ENCODE measurements around the gene RBM33.

RBM33 gene

GRCh38 chr7:155800741-155801267 is 156.3 kb downstream of the RBM33 start:
- no peak for DNase-seq

GRCh38 chr7:155802291-155802690 is 157.8 kb downstream of the RBM33 start:
- DNase-seq: no peak

- no peak for DNase-seq
Observed at GRCh38 chr7:155802906-155803417, 158.5 kb downstream of the RBM33 start.

DNA sequence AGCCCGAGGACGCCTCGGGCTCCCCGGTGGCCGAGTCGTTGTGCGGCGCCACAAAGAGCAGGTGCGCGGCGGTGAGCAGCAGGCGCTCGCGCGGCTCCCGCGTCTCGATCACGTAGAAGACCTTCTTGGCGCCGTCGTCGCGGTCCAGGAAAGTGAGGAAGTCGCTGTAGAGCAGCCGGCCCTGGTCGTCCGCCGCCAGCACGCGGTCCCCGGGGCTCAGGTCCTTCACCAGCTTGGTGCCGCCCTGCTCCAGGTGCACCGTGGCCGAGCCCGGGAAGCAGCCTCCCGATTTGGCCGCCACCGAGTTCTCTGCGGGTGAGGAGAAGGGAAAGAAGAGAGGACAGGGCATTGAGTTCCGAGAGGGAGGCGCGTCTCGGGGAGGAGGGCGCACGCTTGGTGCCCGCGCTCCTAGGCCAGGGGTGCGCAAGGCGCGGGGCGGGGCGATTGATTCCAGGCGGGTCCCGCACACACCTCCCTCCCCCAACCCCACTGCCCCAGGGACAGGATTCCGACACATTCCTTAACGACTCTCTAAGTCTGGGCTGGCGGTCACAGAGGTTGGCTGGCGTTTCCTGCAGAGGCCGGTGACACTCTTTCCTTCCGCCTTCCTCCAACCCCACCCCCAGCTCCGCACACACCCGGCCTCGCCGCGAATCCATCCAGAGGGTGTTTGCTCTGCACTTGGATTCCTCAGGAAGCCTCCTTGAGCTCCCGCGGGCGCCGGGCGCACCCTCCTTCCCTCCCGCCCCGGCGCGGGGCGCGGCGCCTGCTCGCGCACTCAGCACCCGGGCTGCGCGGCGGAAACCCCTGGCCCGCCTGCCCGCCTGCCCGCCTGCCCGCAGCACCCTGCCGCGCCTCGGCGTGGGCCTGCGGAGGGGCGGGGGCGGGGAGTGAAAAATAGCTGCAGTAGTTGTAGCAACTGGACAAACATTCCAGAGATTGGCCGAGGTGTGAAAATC is 159.2 kb downstream of the RBM33 start:
- DNase-seq: peak in 1 of 2 donors; percentile 4

- no peak for DNase-seq
Observed at GRCh38 chr7:155804431-155804831, 160.0 kb downstream of the RBM33 start.

DNA sequence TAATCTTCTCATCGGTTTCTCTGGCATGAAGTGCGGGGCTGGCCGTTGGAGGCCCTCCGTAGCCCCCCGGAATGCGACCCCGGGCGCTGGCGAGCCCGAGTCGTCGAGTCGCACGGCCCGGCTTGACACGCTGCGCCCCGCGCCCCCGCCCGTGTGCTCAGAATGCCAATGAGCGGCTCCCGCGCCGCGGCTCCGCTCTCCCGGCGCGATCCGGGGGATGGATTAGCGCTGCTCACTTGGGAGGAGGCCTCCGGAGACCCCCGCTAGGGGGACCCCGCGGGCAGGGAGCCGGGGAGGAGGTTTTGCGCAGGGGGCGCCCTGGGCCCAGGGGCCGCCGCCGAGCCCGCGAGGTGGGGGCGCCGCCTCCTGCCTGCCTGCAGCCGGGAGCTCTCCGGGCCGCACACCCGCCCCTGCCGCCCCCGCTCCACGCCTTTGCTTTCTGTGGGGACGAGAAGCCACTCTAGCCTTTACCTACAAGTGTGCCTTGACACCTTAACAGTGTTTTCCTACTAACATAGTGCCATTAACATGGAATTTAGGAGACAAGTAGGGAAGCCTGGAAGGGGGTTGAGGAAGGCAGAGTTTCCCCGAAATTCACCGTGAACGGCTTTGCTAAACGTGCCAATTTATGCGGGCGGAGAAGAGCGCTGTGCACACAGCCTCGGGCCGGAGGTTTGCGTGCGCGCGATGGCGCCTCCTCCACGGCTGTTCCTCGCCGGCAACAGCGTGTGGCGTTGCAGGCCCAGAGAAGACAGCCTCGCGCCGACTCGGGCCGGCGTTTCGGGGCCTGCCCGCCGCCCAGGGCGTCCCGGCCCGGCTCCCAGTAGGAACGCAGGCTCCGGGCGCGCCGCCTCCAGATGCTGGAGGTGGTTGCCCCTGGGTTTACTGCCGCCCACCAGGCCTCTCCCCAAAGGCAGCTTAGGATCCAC is 160.7 kb downstream of the RBM33 start:
- peak in 1 of 2 donors; percentile 16 for DNase-seq

GRCh38 chr7:155805826-155806095 is 161.3 kb downstream of the RBM33 start:
- DNase-seq: no peak

DNA sequence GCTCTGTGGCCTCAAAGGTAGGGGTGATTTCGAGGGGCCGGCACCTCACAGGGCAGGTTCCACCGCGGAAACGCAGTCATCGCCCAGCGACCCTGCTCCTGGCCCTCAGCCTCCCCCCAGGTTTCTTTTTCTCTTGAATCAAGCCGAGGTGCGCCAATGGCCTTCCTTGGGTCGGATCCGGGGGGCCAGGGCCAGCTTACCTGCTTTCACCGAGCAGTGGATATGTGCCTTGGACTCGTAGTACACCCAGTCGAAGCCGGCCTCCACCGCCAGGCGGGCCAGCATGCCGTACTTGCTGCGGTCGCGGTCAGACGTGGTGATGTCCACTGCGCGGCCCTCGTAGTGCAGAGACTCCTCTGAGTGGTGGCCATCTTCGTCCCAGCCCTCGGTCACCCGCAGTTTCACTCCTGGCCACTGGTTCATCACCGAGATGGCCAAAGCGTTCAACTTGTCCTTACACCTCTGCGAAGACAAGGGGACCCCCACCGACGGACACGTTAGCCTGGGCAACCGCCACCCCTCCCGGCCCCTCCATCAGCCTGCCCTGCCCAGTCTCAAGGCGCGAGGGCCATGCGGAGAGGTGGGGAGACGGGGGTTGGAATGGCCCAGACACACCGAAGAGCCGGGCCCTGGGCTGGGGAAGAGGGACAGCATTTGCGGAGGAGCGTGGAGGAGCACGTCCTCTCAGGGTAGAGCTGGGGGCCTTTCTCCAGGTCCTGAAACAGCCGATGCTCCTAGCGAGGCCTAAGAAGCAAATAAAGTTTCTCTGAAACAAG is 161.8 kb downstream of the RBM33 start:
- DNase-seq: no peak

DNA sequence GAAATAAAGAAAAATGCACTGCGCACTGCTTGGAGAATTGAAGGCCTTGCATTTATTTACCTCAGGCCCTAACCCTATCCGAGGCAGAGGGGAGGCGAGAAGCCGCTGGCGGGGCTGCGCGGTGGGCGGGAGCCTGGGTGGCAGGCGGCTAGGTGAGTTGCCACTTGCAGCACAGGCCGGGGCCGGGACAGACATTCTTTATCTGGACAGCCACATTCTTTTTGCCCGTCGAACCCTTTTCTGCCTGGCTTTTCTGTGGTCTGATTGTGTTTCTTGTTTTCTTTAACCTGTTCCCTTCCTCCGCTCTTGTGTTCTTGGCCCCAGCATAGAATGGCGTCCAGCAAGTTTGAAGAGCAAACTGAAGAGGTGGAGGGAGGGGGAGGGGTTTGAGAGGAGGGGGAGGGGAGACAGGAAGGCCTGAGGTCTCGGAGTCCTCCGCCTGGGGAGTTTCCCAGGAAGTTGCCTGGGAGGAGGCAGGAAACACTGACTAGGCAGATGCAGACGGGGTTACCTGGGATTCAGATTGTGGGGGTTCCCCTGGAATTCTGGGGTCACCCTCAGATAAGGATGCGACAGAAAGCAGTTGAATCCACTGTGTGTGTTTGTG is 162.7 kb downstream of the RBM33 start:
- no peak for DNase-seq

DNA sequence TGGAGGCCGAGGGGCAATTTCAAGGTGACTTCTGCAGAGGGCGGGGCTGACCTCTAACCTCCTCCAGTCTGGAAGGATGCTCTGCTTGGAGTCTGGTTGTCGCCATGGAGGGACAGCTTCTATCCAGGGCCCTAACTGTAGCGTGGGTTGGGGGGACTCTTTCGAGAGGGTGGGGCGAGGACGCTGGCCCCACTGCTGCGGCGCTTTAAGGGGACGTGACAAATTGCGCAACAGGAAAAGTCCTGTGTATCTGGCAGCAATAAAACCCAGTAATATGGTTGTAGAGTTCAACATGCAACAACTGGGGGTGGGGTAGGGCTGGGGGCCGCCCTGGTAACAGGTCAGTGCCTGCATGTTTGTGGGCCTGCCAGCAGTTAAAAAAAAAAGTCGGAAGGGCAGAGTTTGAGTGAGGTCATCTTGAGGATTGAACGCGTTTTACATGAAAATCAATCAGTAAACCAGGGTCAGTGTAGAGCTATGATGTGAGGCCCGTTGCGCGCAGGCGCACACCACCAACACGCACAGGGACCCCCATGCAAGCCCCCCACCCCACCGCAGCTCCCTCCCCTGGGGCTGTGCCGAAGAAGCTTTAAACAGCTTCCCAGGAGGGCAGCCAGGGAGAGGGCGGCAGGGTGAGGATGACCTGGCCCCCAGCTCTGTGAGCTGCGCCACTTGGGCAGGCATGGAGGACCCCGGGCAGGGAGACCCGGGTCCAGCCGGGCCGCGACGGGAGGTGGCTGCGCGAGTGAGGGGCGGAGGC is 163.5 kb downstream of the RBM33 start:
- no peak for DNase-seq

GRCh38 chr7:155808549-155809331 is 164.3 kb downstream of the RBM33 start:
- DNase-seq: no peak

GRCh38 chr7:155809332-155809946 is 165.0 kb downstream of the RBM33 start:
- no peak for DNase-seq

GRCh38 chr7:155809947-155810769 is 165.7 kb downstream of the RBM33 start:
- no peak for DNase-seq

- DNase-seq: no peak
Observed at GRCh38 chr7:155810770-155811559, 166.5 kb downstream of the RBM33 start.

DNA sequence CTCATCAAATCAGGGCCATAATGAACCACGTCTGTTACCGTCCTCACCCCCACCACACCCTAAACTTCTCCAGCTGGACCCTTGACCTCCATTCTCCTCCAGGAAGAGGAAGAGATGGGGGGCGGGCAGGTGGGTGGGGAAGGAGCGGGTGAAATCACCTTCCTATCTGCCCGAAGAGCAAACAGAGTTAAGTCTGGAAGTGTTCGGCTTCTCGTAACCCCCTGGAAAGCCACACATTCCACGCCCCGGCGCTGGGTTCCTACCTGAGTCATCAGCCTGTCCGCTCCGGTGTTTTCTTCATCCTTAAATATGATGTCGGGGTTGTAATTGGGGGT is 167.1 kb downstream of the RBM33 start:
- DNase-seq: no peak

- DNase-seq: no peak
Observed at GRCh38 chr7:155811895-155812761, 167.7 kb downstream of the RBM33 start, which contains the start of gene SHH. SHH (minus strand) TSS chr7:155812463; CDS start chr7:155812122, 341 bp downstream.

DNA sequence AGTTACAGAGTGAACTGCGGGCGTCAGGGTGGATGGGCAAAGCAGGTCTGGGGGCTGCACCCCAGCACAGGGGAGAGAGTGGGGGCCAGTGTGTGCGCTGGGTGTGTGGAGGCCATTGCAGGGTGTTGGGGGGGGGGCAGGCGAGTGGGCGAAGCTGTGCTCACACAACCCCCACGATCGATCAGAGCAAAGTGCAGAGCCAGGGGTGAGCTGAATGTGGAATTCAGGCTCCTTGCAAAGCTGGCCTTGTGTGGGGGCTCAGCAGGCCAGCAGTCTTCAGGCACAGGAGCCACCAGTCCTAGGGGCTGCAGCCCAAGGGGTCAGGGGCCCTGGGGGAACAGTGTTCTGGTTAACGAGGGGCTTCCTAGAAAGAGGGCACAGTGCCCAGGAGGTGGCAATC is 168.7 kb downstream of the RBM33 start:
- no peak for DNase-seq
